SHP77 treated with DMSO at 0.1 percent for 48 hours (cell line): Measurements from ENCODE around the gene CRYBA2.

Experiments used
- DNase-seq: peaks from one replicate; lab custom pipeline; 2025; lab: John Stamatoyannopoulos, UW

The CRYBA2 gene

GRCh38 chr2:218999021-218999880 is 6.0 kb upstream of the CRYBA2 start:
- no peak for DNase-seq

- DNase-seq = no peak
Measured at GRCh38 chr2:218998414-218999002, 5.3 kb upstream of the CRYBA2 start.

GRCh38 chr2:218997731-218998130 is 4.5 kb upstream of the CRYBA2 start:
- no peak for DNase-seq

GRCh38 chr2:218996937-218997336 is 3.7 kb upstream of the CRYBA2 start:
- DNase-seq = peak; percentile 65

GRCh38 chr2:218995972-218996711 is 2.9 kb upstream of the CRYBA2 start:
- DNase-seq = peak; percentile 73

- DNase-seq = no peak
Measured at GRCh38 chr2:218995561-218995960, 2.3 kb upstream of the CRYBA2 start.

GRCh38 chr2:218992703-218993344 is 398 bp downstream of the CRYBA2 start:
- DNase-seq = no peak

GRCh38 chr2:218992196-218992595 is 1.0 kb downstream of the CRYBA2 start:
- no peak for DNase-seq

GRCh38 chr2:218991674-218992168 is 1.5 kb downstream of the CRYBA2 start:
- DNase-seq = no peak

GRCh38 chr2:218990612-218991011 is 2.6 kb downstream of the CRYBA2 start:
- no peak for DNase-seq

- no peak for DNase-seq
Measured at GRCh38 chr2:218990052-218990451, 3.2 kb downstream of the CRYBA2 start.

- no peak for DNase-seq
Measured at GRCh38 chr2:218988650-218989049, 4.6 kb downstream of the CRYBA2 start.

GRCh38 chr2:218988164-218988563 is 5.1 kb downstream of the CRYBA2 start:
- DNase-seq = no peak

GRCh38 chr2:218986148-218986761 is 7.0 kb downstream of the CRYBA2 start:
- DNase-seq = no peak

GRCh38 chr2:218985325-218986091 is 7.7 kb downstream of the CRYBA2 start:
- DNase-seq = no peak

- DNase-seq = no peak
Measured at GRCh38 chr2:218985021-218985324, 8.2 kb downstream of the CRYBA2 start, which contains the start of gene FEV. Gene FEV (minus strand): TSS chr2:218985184. CDS start chr2:218985075, 109 bp downstream.

- DNase-seq = no peak
Measured at GRCh38 chr2:218984239-218985020, 8.8 kb downstream of the CRYBA2 start.

GRCh38 chr2:218983934-218984238 is 9.3 kb downstream of the CRYBA2 start:
- DNase-seq = no peak

- no peak for DNase-seq
Measured at GRCh38 chr2:218983263-218983933, 9.8 kb downstream of the CRYBA2 start.
